Breast epithelium (tissue), 4 donors: ENCODE results near the gene CKAP4. TPM values are rescaled to one million over a fixed set of nuclear protein-coding genes. Genes with fewer than 3 reads are reported as not detected.

ENCODE experiments used
- DNase-seq, 2 donors: peaks; one replicate each; pipeline ENCODE4 v3.0.0-alpha.2; 2019; ENCODE audit warnings: low spot score in 2 of 2
- H3K27ac ChIP-seq, 2 donors: fragments of 200-600 bp; sonication (generic) in 1 of 2; one replicate each; pipeline ENCODE4 v1.5.1; 2016 to 2019; ENCODE audit warnings: mild to moderate bottlenecking in 1 of 2
- H3K27me3 ChIP-seq, 2 donors: fragments of 200-600 bp; sonication (generic) in 1 of 2; one replicate each; pipeline versions ENCODE4 v1.5.1 to v1.6.0; 2017 to 2019; ENCODE audit warnings: control low read depth in 1 of 2, mild to moderate bottlenecking in 1 of 2
- H3K36me3 ChIP-seq: fragments of 200-600 bp; one replicate; pipeline ENCODE4 v1.5.1; 2019
- H3K4me1 ChIP-seq, 2 donors: fragments of 200-600 bp; sonication (generic); one replicate each; pipeline ENCODE4 v1.5.1; 2016 to 2019; ENCODE audit warnings: control low read depth in 1 of 2
- H3K4me3 ChIP-seq, 3 donors: fragments of 200-600 bp; sonication (generic); 1 replicate in 2 of 3; 2 replicates in 1 of 3; pipeline ENCODE4 v1.5.1; 2016 to 2019; ENCODE audit warnings: mild to moderate bottlenecking in 3 of 3, moderate library complexity in 2 of 3
- H3K9me3 ChIP-seq, 2 donors: fragments of 200-600 bp; sonication (generic) in 1 of 2; one replicate each; pipeline ENCODE4 v1.5.1; 2016 to 2019; ENCODE audit warnings: control low read depth in 1 of 2
- POLR2A ChIP-seq: fragments of 450-650 bp; IDR thresholded peaks from one replicate; pipeline ENCODE4 v1.6.1; 2016; ENCODE audit warnings: antibody characterized with exemption, mild to moderate bottlenecking, moderate library complexity
- POLR2AphosphoS5 ChIP-seq, 3 donors: sonication (generic); formaldehyde crosslinking; IDR thresholded peaks; one replicate each; pipeline ENCODE4 v1.6.1; 2017; ENCODE audit warnings: antibody characterized with exemption in 3 of 3
- intact Hi-C: fragments of 100-400 bp; cut with DNase I; formaldehyde crosslinking; loops from one replicate; pipeline ENCODE4 v1.15.1; 2023; ENCODE audit warnings: low total_unique reads
- total RNA-seq, 3 donors: library from RNA; depleted of rRNA; stranded (reverse); fragments of >200 nt; gene quantifications; one replicate each; pipeline ENCODE4 v1.1.0, GENCODE V29; 2016
- TF ChIP-seq, protein P1 (sequence below), 3 donors: fragments of 450-650 bp; IDR thresholded peaks; one replicate each; pipeline ENCODE4 v1.5.1; 2016 to 2017; ENCODE audit warnings: antibody characterized with exemption in 3 of 3, mild to moderate bottlenecking in 3 of 3, moderate library complexity in 3 of 3

CKAP4 gene
- total RNA-seq, 3 donors from 2014 or later: 22.0 to 39.3 (median 30.9) TPM

DNA sequence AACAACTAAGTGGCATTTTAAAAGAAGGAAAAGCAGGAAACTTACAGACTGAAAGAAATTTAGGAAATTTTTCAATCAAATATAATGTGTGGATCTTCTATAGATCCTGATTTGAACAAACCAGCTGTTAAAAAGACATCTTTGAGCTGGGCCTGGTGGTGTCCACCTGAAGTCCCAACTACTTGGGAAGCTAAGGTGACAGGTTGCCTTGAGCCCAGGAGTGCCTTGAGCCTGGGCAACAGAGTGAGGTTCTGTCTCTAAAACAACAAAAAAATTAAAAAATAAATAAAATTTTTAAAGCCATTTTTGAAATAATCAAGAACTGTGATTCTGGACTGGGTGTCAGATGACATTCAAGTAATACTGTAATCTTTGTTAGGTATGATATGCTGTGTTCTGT, 7.0 kb downstream of the CKAP4 start:
- intact Hi-C loops: no loop called here
- H3K27ac ChIP-seq: no peak overlapping the region
- no peak for DNase-seq
- H3K4me1 ChIP-seq: peaks cover 0 to 7% of the 10 kb centered on the region in 2 donors
- no peaks in the 10 kb centered on the region for H3K36me3 ChIP-seq
- no peak for TF ChIP-seq POLR2A
- TF ChIP-seq POLR2AphosphoS5 (IDR thresholded peaks at IDR 0.05): no peak
- TF ChIP-seq, protein P1, sequence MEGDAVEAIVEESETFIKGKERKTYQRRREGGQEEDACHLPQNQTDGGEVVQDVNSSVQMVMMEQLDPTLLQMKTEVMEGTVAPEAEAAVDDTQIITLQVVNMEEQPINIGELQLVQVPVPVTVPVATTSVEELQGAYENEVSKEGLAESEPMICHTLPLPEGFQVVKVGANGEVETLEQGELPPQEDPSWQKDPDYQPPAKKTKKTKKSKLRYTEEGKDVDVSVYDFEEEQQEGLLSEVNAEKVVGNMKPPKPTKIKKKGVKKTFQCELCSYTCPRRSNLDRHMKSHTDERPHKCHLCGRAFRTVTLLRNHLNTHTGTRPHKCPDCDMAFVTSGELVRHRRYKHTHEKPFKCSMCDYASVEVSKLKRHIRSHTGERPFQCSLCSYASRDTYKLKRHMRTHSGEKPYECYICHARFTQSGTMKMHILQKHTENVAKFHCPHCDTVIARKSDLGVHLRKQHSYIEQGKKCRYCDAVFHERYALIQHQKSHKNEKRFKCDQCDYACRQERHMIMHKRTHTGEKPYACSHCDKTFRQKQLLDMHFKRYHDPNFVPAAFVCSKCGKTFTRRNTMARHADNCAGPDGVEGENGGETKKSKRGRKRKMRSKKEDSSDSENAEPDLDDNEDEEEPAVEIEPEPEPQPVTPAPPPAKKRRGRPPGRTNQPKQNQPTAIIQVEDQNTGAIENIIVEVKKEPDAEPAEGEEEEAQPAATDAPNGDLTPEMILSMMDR (IDR thresholded peaks at IDR 0.05): no peak
- H3K27me3 ChIP-seq: no peaks in the 10 kb centered on the region
- H3K4me3 ChIP-seq: no peak overlapping the region
- H3K9me3 ChIP-seq: no peaks in the 10 kb centered on the region

DNA sequence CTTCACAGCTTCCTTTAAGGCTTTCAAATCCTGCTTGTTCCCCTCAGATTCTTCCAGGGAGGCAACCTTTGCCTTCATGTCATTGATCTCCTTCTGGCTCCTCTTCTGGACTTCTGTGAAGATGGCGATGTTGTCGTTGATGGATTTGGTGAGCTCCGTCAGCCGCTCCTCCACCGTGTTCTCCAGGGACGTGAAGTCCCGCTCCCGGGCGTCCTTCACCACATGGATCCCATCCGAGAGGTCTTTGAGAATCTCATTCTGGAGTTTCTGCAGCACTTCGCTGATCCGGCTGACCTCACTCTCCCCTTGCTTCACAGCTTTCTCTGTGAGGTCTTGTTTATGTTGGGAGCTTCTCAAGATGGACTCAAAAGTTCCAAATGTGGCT, 7.9 kb downstream of the CKAP4 start:
- DNase-seq: no peak
- peaks cover 0 to 4% of the 10 kb centered on the region in 2 donors for H3K4me1 ChIP-seq
- H3K9me3 ChIP-seq: no peaks in the 10 kb centered on the region
- no peak overlapping the region for H3K4me3 ChIP-seq
- intact Hi-C loops: loop anchor here (10.0 kb wide), 1 partner anchor 825 kb away; no protein-coding TSS in a partner anchor
- H3K27ac ChIP-seq: no peak overlapping the region
- no peaks in the 10 kb centered on the region for H3K27me3 ChIP-seq
- no peaks in the 10 kb centered on the region for H3K36me3 ChIP-seq
- TF ChIP-seq, protein P1 (IDR thresholded peaks at IDR 0.05): no peak
- TF ChIP-seq POLR2A (no peak), POLR2AphosphoS5 (IDR thresholded peaks at IDR 0.05) (no peak)

DNA sequence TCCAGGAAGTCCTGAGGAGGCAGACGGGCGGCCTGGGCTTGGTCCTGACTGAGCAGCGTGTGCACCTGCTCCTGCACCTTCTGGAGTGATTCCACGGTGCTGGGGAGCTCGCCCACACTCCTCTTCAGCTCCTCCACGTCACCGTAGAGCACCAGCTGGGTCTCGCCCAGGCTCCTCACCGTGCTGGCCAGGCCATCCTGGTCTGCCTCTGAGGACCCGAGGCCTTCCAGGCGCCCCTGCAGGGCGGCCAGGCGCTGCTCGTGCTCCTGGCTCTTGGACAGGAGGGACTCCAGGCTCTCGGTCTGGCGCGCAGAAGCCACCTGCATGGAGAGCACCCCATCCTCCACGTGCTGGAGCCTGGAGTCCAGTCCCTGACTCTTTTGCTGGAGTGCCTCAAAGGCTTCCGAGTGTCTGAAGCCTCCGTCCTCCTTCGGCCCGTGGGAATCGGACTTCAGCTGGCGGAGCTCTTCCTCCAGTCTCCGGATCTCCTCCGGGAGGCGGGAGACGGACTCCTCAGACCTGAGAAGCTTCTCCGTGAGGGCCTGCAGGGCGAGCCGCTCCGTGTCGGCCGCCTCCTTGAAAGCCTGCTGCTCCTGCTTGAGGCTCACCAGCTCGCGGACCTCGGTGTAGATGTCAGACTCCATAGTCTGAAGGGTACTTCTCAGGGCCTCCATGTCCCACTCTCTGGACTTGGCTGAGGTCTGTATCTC, 8.4 kb downstream of the CKAP4 start:
- no peaks in the 10 kb centered on the region for H3K9me3 ChIP-seq
- H3K27me3 ChIP-seq: no peaks in the 10 kb centered on the region
- intact Hi-C loops: loop anchor here (10.0 kb wide), 1 partner anchor 825 kb away; no protein-coding TSS in a partner anchor
- no peaks in the 10 kb centered on the region for H3K4me1 ChIP-seq
- TF ChIP-seq, protein P1 (IDR thresholded peaks at IDR 0.05): no peak
- no peak for TF ChIP-seq POLR2A
- TF ChIP-seq POLR2AphosphoS5 (IDR thresholded peaks at IDR 0.05): no peak
- no peak overlapping the region for H3K27ac ChIP-seq
- no peak for DNase-seq
- H3K36me3 ChIP-seq: no peaks in the 10 kb centered on the region
- no peak overlapping the region for H3K4me3 ChIP-seq

DNA sequence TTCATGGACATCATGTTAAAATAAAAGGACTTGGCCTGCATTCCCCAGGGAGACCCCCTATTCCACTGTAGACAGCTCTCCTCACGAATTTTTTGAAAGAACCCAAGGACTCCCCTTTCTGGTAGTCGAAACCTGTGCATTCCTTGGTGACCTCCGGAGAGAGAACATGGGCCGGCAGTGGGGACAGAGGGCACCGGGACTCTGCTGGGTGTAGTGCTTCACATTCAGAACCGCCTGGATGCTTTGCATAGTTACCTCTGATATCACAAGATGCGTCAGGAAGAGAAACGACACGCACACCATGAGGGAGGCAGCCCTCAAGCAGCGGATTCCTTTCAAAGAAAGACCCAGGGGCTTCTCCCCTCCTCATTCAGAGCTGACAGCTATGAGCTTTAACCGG, 9.7 kb downstream of the CKAP4 start:
- Histone ChIP-seq H3K4me1 (no peaks in the 10 kb centered on the region), H3K9me3 (no peaks in the 10 kb centered on the region), H3K27me3 (no peaks in the 10 kb centered on the region), H3K27ac (no peak overlapping the region), H3K36me3 (no peaks in the 10 kb centered on the region), H3K4me3 (no peak overlapping the region)
- intact Hi-C loops: loop anchor here (10.0 kb wide), 1 partner anchor 823 kb away; no protein-coding TSS in a partner anchor
- DNase-seq: no peak
- TF ChIP-seq POLR2A: no peak
- TF ChIP-seq, protein P1 (IDR thresholded peaks at IDR 0.05): no peak
- TF ChIP-seq POLR2AphosphoS5 (IDR thresholded peaks at IDR 0.05): no peak

DNA sequence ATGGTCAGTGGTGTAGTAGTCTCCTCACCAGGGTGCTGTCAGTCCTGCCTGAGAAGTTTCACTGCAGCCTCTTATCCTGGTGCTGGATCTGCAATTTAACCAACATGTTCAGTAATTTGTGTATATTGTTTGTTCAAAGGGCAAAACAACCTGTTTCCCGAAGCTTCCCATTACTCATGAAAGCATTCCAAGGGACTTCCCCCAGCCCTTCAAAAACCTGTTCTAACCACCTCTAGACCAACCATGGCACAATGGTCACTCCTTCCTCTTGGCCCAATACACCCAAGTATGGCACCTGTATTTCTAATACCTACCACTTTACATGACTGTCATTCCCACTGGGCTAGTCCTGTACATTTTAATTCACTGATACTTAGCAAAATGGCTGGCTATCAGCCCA, 12.1 kb downstream of the CKAP4 start:
- Histone ChIP-seq H3K4me1 (no peaks in the 10 kb centered on the region), H3K4me3 (no peak overlapping the region), H3K36me3 (no peaks in the 10 kb centered on the region), H3K9me3 (no peaks in the 10 kb centered on the region), H3K27ac (no peak overlapping the region), H3K27me3 (no peaks in the 10 kb centered on the region)
- no peak for DNase-seq
- TF ChIP-seq, protein P1 (IDR thresholded peaks at IDR 0.05): no peak
- TF ChIP-seq POLR2AphosphoS5 (IDR thresholded peaks at IDR 0.05): no peak
- no peak for TF ChIP-seq POLR2A
- intact Hi-C loops: loop anchor here (10.0 kb wide), 1 partner anchor 821 kb away; no protein-coding TSS in a partner anchor
